ENCODE data around the gene KIFBP. TPM values are rescaled to one million over a fixed set of nuclear protein-coding genes. Genes with fewer than 3 reads are reported as not detected.
A peak's percentile ranks its signal among the peaks of the same experiment; 100 is the strongest.
"Not testable (repeated sequence)": the region's sequence is repeated elsewhere in the genome, so short reads cannot be mapped to it uniquely, and the experiment has no call there.

The KIFBP gene
- total RNA-seq, 1 donor from 2014 or later: 16.7 TPM

DNA sequence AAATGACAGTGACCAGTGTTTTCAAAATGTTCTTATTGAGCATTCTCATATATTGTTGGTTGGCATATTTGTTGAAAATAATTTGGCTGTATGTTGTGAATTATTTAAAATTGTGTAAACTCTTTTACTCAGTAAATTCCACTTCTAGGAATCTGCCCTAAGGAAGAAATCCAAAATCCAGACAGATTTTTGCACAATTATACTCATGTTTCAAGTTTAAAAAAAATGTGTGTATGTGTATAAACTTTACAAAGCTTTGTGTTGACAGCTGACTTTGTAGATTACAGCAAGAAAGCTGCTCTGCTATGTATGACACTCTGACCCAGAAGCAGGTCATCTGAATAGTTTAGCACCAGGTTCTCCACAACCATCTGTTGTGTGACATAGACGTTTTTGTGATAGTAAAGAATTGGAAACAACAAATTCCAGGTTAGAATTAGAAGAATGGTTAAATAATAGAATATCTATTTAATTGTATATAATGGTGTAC lies 21.6 kb downstream of the KIFBP start:
- peaks cover 41% of the 10 kb centered on the region for H3K36me3 Mint-ChIP-seq (ENCODE audit: low read depth)
- no peaks in the 10 kb centered on the region for H3K9me3 Mint-ChIP-seq
- intact Hi-C loops (cut with micrococcal nuclease): no loop called here
- peaks cover 23% of the 10 kb centered on the region for H3K4me1 Mint-ChIP-seq (ENCODE audit: low read depth)
- no peak overlapping the region for H3K4me3 Mint-ChIP-seq (ENCODE audit: low read depth)
- DNase-seq (ENCODE audit: low spot score): no peak
- H3K27me3 Mint-ChIP-seq (ENCODE audit: low read depth): no peaks in the 10 kb centered on the region
- H3K27ac Mint-ChIP-seq: no peak overlapping the region

DNA sequence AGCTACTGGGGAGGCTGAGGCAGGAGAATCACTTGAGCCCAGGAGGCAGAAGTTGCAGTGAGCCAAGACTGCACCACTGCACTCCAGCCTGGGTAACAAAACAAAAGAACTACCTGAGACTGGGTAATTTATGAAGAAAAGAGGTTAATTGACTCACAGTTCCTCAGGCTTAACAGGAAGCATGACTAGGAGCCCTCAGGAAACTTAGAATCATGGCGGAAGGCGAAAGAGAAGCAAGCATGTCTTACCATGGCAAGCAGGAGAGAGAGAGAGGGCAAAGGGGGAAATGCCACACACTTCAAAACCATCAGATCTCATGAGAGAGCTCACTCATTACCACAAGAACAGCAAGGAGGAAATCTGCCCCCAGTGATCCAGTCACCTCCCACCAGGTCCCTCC lies 24.2 kb downstream of the KIFBP start:
- peaks cover 50% of the 10 kb centered on the region for H3K36me3 Mint-ChIP-seq (ENCODE audit: low read depth)
- peaks cover 21% of the 10 kb centered on the region for H3K4me1 Mint-ChIP-seq (ENCODE audit: low read depth)
- H3K4me3 Mint-ChIP-seq (ENCODE audit: low read depth); H3K27me3 Mint-ChIP-seq (ENCODE audit: low read depth); H3K9me3 Mint-ChIP-seq; DNase-seq (ENCODE audit: low spot score); intact Hi-C loops (cut with micrococcal nuclease): not testable (repeated sequence)
- peak overlapping the region; percentile 66 for H3K27ac Mint-ChIP-seq

GRCh38 chr10:69014171-69014570 lies 25.6 kb downstream of the KIFBP start:
- Mint-ChIP-seq H3K9me3 (no peaks in the 10 kb centered on the region), H3K4me3 (ENCODE audit: low read depth) (no peak overlapping the region), H3K4me1 (ENCODE audit: low read depth) (peaks cover 19% of the 10 kb centered on the region), H3K27ac (peak overlapping the region; percentile 2), H3K36me3 (ENCODE audit: low read depth) (peaks cover 42% of the 10 kb centered on the region), H3K27me3 (ENCODE audit: low read depth) (no peaks in the 10 kb centered on the region)
- no peak for DNase-seq (ENCODE audit: low spot score)
- intact Hi-C loops (cut with micrococcal nuclease): no loop called here

DNA sequence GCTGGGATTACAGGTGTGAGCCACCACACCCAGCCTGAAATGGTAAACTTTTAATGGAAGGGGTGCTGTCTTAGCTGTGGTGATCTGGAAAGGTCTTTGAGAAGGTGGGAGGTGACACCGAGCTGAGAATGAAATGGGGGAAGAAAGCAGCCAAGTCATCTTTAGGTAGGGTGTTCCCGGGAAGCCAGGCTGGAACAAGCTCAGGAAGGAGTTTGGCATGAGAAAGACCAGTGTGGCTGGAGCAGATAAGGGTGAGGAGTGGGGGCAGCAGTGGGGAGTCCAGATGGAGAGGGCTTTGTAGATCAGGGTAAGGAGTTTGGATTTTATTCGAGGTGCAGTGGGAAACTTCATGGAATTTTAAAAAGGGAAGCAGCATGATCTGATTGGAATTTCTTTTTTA lies 30.0 kb downstream of the KIFBP start:
- Mint-ChIP-seq H3K27me3 (ENCODE audit: low read depth) (no peaks in the 10 kb centered on the region), H3K4me1 (ENCODE audit: low read depth) (peaks cover 5% of the 10 kb centered on the region), H3K4me3 (ENCODE audit: low read depth) (no peak overlapping the region), H3K9me3 (no peaks in the 10 kb centered on the region), H3K27ac (no peak overlapping the region), H3K36me3 (ENCODE audit: low read depth) (peaks cover 20% of the 10 kb centered on the region)
- intact Hi-C loops (cut with micrococcal nuclease): no loop called here
- no peak for DNase-seq (ENCODE audit: low spot score)

- intact Hi-C loops (cut with micrococcal nuclease): no loop called here
- no peak for DNase-seq (ENCODE audit: low spot score)
- no peaks in the 10 kb centered on the region for H3K27me3 Mint-ChIP-seq (ENCODE audit: low read depth)
- peaks cover 8% of the 10 kb centered on the region for H3K4me1 Mint-ChIP-seq (ENCODE audit: low read depth)
- no peak overlapping the region for H3K4me3 Mint-ChIP-seq (ENCODE audit: low read depth)
- no peaks in the 10 kb centered on the region for H3K36me3 Mint-ChIP-seq (ENCODE audit: low read depth)
- H3K27ac Mint-ChIP-seq: no peak overlapping the region
- no peaks in the 10 kb centered on the region for H3K9me3 Mint-ChIP-seq
Measured at GRCh38 chr10:69022611-69023010, 34.0 kb downstream of the KIFBP start.

DNA sequence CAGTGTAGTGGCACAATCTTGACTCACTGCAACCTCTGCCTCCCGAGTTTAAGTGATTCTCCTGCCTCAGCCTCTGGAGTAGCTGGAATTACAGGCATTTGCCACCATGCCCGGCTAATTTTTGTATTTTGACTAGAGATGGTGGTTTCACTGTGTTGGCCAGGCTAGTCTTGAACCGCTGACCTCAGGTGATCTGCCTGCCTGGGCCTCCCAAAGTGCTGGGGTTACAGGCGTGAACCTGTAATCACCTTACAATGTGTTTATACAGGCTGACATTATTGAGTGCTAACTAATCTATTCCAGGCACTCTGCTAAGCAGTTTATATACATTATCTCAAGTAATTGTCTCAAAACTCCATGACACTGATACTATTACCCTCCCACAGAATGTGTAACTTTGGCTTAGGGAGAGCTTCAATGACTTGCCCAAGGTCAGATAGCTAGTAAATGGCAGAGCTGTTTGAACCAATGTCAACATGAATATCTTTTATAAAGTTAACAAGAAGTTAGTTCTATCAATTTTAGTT lies 36.8 kb downstream of the KIFBP start:
- Mint-ChIP-seq H3K4me3 (ENCODE audit: low read depth) (no peak overlapping the region), H3K27ac (no peak overlapping the region), H3K27me3 (ENCODE audit: low read depth) (no peaks in the 10 kb centered on the region), H3K9me3 (no peaks in the 10 kb centered on the region), H3K4me1 (ENCODE audit: low read depth) (peaks cover 17% of the 10 kb centered on the region), H3K36me3 (ENCODE audit: low read depth) (no peaks in the 10 kb centered on the region)
- no peak for DNase-seq (ENCODE audit: low spot score)
- intact Hi-C loops (cut with micrococcal nuclease): no loop called here

- H3K9me3 Mint-ChIP-seq: no peaks in the 10 kb centered on the region
- no peak overlapping the region for H3K4me3 Mint-ChIP-seq (ENCODE audit: low read depth)
- DNase-seq (ENCODE audit: low spot score): no peak
- peaks cover 5% of the 10 kb centered on the region for H3K4me1 Mint-ChIP-seq (ENCODE audit: low read depth)
- no peaks in the 10 kb centered on the region for H3K27me3 Mint-ChIP-seq (ENCODE audit: low read depth)
- intact Hi-C loops (cut with micrococcal nuclease): no loop called here
- no peaks in the 10 kb centered on the region for H3K36me3 Mint-ChIP-seq (ENCODE audit: low read depth)
- no peak overlapping the region for H3K27ac Mint-ChIP-seq
Measured at GRCh38 chr10:69033256-69033655, 44.7 kb downstream of the KIFBP start.

- H3K27me3 Mint-ChIP-seq (ENCODE audit: low read depth): no peaks in the 10 kb centered on the region
- peaks cover 2% of the 10 kb centered on the region for H3K4me1 Mint-ChIP-seq (ENCODE audit: low read depth)
- H3K4me3 Mint-ChIP-seq (ENCODE audit: low read depth): no peak overlapping the region
- H3K36me3 Mint-ChIP-seq (ENCODE audit: low read depth): no peaks in the 10 kb centered on the region
- H3K27ac Mint-ChIP-seq: no peak overlapping the region
- intact Hi-C loops (cut with micrococcal nuclease): no loop called here
- H3K9me3 Mint-ChIP-seq: no peaks in the 10 kb centered on the region
- no peak for DNase-seq (ENCODE audit: low spot score)
Measured at GRCh38 chr10:69037489-69037888, 48.9 kb downstream of the KIFBP start.

DNA sequence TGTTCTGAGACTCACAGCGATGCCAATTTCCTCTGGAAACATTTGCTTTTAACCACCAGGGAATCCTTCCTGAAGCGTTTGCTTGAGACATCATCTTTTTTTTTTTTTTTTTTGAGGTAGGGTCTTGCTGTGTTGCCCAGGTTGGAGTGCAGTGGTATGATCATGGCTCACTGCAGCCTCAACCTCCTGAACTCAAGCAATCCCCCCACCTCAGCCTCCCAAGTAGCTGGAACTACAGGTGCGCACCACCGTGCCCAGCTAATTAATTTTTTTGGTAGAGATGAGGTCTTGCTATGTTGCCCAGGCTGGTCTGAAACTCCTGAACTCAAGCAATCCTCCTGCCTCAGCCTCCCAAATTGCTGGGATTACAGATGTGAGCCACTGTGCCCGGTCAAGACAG lies 52.3 kb downstream of the KIFBP start:
- H3K36me3 Mint-ChIP-seq (ENCODE audit: low read depth); H3K4me3 Mint-ChIP-seq (ENCODE audit: low read depth); H3K9me3 Mint-ChIP-seq; H3K27me3 Mint-ChIP-seq (ENCODE audit: low read depth); H3K27ac Mint-ChIP-seq; DNase-seq (ENCODE audit: low spot score); intact Hi-C loops (cut with micrococcal nuclease): not testable (repeated sequence)
- H3K4me1 Mint-ChIP-seq (ENCODE audit: low read depth): peaks cover 18% of the 10 kb centered on the region

DNA sequence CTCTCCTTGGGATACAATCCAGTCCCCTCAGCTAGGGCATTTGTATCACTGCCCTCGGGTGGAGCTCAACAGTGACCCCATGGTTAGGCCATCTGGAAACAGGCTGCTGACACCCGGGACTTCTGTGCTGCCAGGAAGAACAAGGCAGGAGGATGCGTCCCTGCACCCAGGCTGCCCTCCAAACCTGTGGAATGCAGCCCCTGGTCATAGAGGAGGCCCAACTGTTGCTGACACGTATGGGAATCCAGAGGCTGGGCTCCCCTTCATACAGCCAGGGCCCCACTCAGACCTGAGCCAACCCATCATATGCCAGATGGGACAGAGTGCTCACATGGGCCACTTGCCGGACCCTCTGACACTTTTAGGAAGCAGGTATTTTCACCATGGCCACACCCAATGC lies 53.8 kb downstream of the KIFBP start:
- intact Hi-C loops (cut with micrococcal nuclease): no loop called here
- H3K4me3 Mint-ChIP-seq (ENCODE audit: low read depth): no peak overlapping the region
- no peaks in the 10 kb centered on the region for H3K9me3 Mint-ChIP-seq
- DNase-seq (ENCODE audit: low spot score): no peak
- no peaks in the 10 kb centered on the region for H3K27me3 Mint-ChIP-seq (ENCODE audit: low read depth)
- peaks cover 32% of the 10 kb centered on the region for H3K4me1 Mint-ChIP-seq (ENCODE audit: low read depth)
- no peak overlapping the region for H3K27ac Mint-ChIP-seq
- no peaks in the 10 kb centered on the region for H3K36me3 Mint-ChIP-seq (ENCODE audit: low read depth)

DNA sequence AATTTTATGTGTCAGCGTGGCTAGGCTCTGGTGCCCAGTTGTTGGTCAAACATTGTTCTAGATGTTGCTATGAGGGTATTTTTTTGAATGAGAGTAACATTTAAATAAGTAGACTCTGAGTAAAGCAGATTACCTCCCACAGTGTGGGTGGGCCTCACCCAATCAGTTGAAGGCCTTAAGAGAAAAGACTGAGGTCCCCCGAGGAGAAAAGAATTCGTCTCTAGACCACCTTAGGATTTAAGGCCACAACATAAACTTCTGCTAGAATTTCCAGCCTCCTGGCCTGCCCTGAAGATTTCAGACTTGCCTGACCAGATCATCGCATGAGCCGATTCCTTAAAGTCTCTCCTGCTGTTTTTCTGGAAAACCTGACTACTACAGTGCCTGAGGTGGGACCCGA lies 54.2 kb downstream of the KIFBP start:
- no peak overlapping the region for H3K4me3 Mint-ChIP-seq (ENCODE audit: low read depth)
- intact Hi-C loops (cut with micrococcal nuclease): no loop called here
- H3K27ac Mint-ChIP-seq: no peak overlapping the region
- H3K4me1 Mint-ChIP-seq (ENCODE audit: low read depth): peaks cover 36% of the 10 kb centered on the region
- no peak for DNase-seq (ENCODE audit: low spot score)
- no peaks in the 10 kb centered on the region for H3K27me3 Mint-ChIP-seq (ENCODE audit: low read depth)
- H3K9me3 Mint-ChIP-seq: no peaks in the 10 kb centered on the region
- no peaks in the 10 kb centered on the region for H3K36me3 Mint-ChIP-seq (ENCODE audit: low read depth)

DNA sequence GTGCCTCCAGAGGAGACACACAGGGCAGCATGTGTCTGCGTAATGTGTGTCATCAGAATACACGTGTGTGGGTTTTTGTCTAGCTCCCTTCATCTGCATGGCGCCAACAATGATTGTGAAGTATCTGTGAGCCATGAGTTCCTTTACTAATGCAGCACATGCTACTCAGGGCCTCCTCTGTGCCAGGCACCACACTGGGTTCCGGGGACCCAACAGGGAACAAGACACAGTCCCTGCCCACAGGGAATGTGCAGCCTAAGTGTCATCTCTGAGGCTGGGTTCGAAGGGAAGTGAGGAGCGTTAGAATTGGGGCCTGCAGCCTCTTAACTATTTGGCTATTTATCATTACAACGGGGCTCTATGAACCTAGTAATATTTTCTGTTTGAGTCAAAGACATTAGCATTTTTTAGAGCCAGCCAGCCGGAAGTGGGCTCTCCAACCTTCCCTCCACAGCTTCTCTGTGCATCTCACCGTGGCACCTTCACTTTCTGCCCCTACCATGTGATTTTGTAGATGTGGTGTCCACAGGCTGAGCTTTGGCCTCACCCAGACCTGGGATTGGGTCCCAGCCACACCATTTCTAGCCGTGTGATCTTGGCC lies 55.4 kb downstream of the KIFBP start:
- H3K27me3 Mint-ChIP-seq (ENCODE audit: low read depth): no peaks in the 10 kb centered on the region
- no peak for DNase-seq (ENCODE audit: low spot score)
- no peaks in the 10 kb centered on the region for H3K9me3 Mint-ChIP-seq
- H3K4me3 Mint-ChIP-seq (ENCODE audit: low read depth): no peak overlapping the region
- H3K27ac Mint-ChIP-seq: peak overlapping the region; percentile 100
- H3K36me3 Mint-ChIP-seq (ENCODE audit: low read depth): no peaks in the 10 kb centered on the region
- H3K4me1 Mint-ChIP-seq (ENCODE audit: low read depth): peaks cover 46% of the 10 kb centered on the region
- intact Hi-C loops (cut with micrococcal nuclease): no loop called here

DNA sequence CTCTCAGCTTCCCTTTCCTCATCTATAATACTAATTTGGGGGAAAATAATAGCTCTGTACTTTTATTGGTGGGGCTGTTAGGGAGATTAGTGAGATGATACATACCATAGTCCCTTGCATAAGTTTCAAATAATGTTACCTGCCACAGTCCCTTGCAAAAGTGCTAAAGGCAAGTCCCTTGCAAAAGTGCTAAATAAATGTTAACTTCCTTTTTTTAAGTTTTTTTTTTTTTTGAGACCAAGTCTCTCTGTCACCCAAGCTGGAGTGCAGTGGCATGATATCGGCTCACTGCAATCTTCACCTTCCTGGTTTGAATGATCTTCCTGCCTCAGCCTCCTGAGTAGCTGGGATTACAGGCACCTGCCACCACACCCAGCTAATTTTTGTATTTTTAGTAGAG lies 55.9 kb downstream of the KIFBP start:
- Mint-ChIP-seq H3K4me1 (ENCODE audit: low read depth) (peaks cover 47% of the 10 kb centered on the region), H3K27me3 (ENCODE audit: low read depth) (no peaks in the 10 kb centered on the region)

More for the DNA sequence above, 55.9 kb downstream of the KIFBP start:
- H3K27ac Mint-ChIP-seq: peak overlapping the region; percentile 100
- no peaks in the 10 kb centered on the region for H3K36me3 Mint-ChIP-seq (ENCODE audit: low read depth)
- H3K4me3 Mint-ChIP-seq (ENCODE audit: low read depth): no peak overlapping the region
- no peaks in the 10 kb centered on the region for H3K9me3 Mint-ChIP-seq
- intact Hi-C loops (cut with micrococcal nuclease): no loop called here
- DNase-seq (ENCODE audit: low spot score): no peak

All from activated T-helper 2 cell treated with anti-CD3 and anti-CD28 coated beads, Interferon-gamma antibody, Interleukin-2, Interleukin-4, amounts not matched to agents 10 μg/mL and 5 μg/mL and 100 μg/mL, durations not matched to agents 14 hours and 24 hours and 36 hours (primary cell).